HG03354 (cell line): ENCODE data around the gene STAT3.
A peak's percentile ranks its signal among the peaks of the same experiment; 100 is the strongest.
"Not testable (repeated sequence)": the region's sequence is repeated elsewhere in the genome, so short reads cannot be mapped to it uniquely, and the experiment has no call there.

ENCODE experiments used
- ATAC-seq: cut with Tn5 transposase; IDR thresholded peaks from one replicate; pipeline ENCODE4 v1.9.1; 2021; ENCODE audit warnings: mild to moderate bottlenecking; ENCODE audit not compliant: unreplicated experiment, poor library complexity, severe bottlenecking

The STAT3 gene

GRCh38 chr17:42387661-42388380, 421 bp downstream of the STAT3 start:
- ATAC-seq = peak; percentile 3

GRCh38 chr17:42386777-42387657, 1.2 kb downstream of the STAT3 start:
- no peak for ATAC-seq

- ATAC-seq = no peak
Observed at GRCh38 chr17:42381898-42382297, 6.3 kb downstream of the STAT3 start.

GRCh38 chr17:42380935-42381334, 7.3 kb downstream of the STAT3 start:
- ATAC-seq = no peak

- peak; percentile 43 for ATAC-seq
Observed at GRCh38 chr17:42378959-42379594, 9.2 kb downstream of the STAT3 start.

GRCh38 chr17:42378359-42378958, 9.8 kb downstream of the STAT3 start:
- ATAC-seq = no peak

- no peak for ATAC-seq
Observed at GRCh38 chr17:42373896-42374295, 14.3 kb downstream of the STAT3 start.

- no peak for ATAC-seq
Observed at GRCh38 chr17:42372142-42372541, 16.1 kb downstream of the STAT3 start.

- ATAC-seq = not testable (repeated sequence)
Observed at GRCh38 chr17:42368797-42369561, 19.3 kb downstream of the STAT3 start.

- not testable (repeated sequence) for ATAC-seq
Observed at GRCh38 chr17:42368310-42368709, 19.9 kb downstream of the STAT3 start.

GRCh38 chr17:42366176-42367023, 21.8 kb downstream of the STAT3 start:
- ATAC-seq = not testable (repeated sequence)

- no peak for ATAC-seq
Observed at GRCh38 chr17:42365136-42365535, 23.1 kb downstream of the STAT3 start.

- no peak for ATAC-seq
Observed at GRCh38 chr17:42363767-42364585, 24.3 kb downstream of the STAT3 start.

- ATAC-seq = no peak
Observed at GRCh38 chr17:42363231-42363630, 25.0 kb downstream of the STAT3 start.

- no peak for ATAC-seq
Observed at GRCh38 chr17:42362245-42362961, 25.8 kb downstream of the STAT3 start.

- no peak for ATAC-seq
Observed at GRCh38 chr17:42361781-42362186, 26.5 kb downstream of the STAT3 start.

- ATAC-seq = not testable (repeated sequence)
Observed at GRCh38 chr17:42360388-42360787, 27.9 kb downstream of the STAT3 start.
